ENCODE results near the gene CORO7. TPM values are rescaled to one million over a fixed set of nuclear protein-coding genes. Genes with fewer than 3 reads are reported as not detected.

CORO7 gene
- total and polyA plus RNA-seq, 9 of the 15 experiments (the other 6 are each of a cell fraction or from before 2014, with no cell fraction given), result 0.45 to 77.2 (median 18.7) TPM

DNA sequence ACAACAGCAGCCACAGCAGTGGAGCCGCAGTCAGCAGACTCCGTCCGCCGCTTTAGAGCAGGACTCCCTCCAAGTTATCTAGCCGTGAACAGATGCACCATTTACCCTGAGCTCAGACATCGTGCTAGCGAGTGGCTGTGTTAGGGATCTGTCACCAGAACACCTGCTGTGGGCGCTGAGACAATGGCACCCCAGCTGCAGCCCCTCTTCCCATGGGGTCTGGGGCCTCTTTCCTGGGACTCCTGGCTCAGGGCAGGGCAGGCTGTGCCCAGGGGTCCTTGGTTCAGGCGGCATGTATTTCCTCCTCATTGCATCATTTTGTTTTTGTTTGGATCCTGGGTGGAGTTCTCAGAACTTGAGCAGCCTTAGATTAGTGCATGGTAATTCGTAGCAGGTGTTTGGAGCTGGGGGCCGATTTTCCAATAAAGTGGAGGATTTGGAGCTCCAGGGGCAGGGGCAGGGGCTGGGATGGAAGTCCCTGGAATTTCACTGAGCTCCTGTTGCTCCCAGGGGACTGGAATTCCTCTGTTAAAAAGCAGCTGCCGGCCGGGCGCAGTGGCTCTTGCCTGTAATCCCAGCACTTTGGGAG lies 34.6 kb upstream of the CORO7 start (continued):
- TF ChIP-seq CREM (IDR thresholded peaks at IDR 0.05; ENCODE audit: low read depth) (no peak), POLR3G (IDR thresholded peaks at IDR 0.05; ENCODE audit: extremely low read depth, insufficient read length, insufficient replicate concordance) (no peak), PHB2 (IDR thresholded peaks at IDR 0.05; ENCODE audit: low read depth) (no peak), DACH1 (IDR thresholded peaks at IDR 0.05; ENCODE audit: partially characterized antibody) (no peak), SRSF9 (IDR thresholded peaks at IDR 0.05; ENCODE audit: borderline replicate concordance, low read depth, low read length) (no peak), RBFOX2 (IDR thresholded peaks at IDR 0.05; ENCODE audit: low read depth, low read length) (peak; percentile 51; the same call in 1 of the 2 replicates), CCAR2 (IDR thresholded peaks at IDR 0.05; ENCODE audit: low read depth, low read length) (no peak), PURB (CRISPR knock-in tag; IDR thresholded peaks at IDR 0.05; ENCODE audit: low read depth) (no peak), RAD51 (IDR thresholded peaks at IDR 0.05; ENCODE audit: borderline replicate concordance, low read depth) (no peak), PML (IDR thresholded peaks at IDR 0.05; ENCODE audit: low read length) (no peak), RB1 (IDR thresholded peaks at IDR 0.05; ENCODE audit: low read depth) (no peak), ZNF347 (CRISPR knock-in tag; IDR thresholded peaks at IDR 0.05; ENCODE audit: low read depth) (no peak), CHD4 (IDR thresholded peaks at IDR 0.05; ENCODE audit: insufficient read depth, insufficient replicate concordance, low read depth, low read length, poor library complexity, severe bottlenecking) (no peak), TEAD2 (tag; IDR thresholded peaks at IDR 0.05) (no peak), ZNF778 (CRISPR knock-in tag; IDR thresholded peaks at IDR 0.05) (no peak), DMBX1 (CRISPR knock-in tag; IDR thresholded peaks at IDR 0.05; ENCODE audit: borderline replicate concordance) (peak; percentile 99), SNIP1 (IDR thresholded peaks at IDR 0.05; ENCODE audit: low read depth) (no peak)
- TF ChIP-seq, protein P1, sequence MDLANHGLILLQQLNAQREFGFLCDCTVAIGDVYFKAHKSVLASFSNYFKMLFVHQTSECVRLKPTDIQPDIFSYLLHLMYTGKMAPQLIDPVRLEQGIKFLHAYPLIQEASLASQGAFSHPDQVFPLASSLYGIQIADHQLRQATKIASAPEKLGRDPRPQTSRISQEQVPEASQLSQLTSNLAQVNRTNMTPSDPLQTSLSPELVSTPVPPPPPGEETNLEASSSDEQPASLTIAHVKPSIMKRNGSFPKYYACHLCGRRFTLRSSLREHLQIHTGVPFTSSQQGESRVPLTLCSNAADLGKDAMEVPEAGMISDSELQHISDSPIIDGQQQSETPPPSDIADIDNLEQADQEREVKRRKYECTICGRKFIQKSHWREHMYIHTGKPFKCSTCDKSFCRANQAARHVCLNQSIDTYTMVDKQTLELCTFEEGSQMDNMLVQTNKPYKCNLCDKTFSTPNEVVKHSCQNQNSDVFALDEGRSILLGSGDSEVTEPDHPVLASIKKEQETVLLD (IDR thresholded peaks at IDR 0.05), result no peak
- TF ChIP-seq, protein P2, sequence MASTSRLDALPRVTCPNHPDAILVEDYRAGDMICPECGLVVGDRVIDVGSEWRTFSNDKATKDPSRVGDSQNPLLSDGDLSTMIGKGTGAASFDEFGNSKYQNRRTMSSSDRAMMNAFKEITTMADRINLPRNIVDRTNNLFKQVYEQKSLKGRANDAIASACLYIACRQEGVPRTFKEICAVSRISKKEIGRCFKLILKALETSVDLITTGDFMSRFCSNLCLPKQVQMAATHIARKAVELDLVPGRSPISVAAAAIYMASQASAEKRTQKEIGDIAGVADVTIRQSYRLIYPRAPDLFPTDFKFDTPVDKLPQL (IDR thresholded peaks at IDR 0.05; ENCODE audit: extremely low read depth, insufficient read length), result no peak
- TF ChIP-seq, protein P3, sequence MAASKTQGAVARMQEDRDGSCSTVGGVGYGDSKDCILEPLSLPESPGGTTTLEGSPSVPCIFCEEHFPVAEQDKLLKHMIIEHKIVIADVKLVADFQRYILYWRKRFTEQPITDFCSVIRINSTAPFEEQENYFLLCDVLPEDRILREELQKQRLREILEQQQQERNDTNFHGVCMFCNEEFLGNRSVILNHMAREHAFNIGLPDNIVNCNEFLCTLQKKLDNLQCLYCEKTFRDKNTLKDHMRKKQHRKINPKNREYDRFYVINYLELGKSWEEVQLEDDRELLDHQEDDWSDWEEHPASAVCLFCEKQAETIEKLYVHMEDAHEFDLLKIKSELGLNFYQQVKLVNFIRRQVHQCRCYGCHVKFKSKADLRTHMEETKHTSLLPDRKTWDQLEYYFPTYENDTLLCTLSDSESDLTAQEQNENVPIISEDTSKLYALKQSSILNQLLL (CRISPR knock-in tag; IDR thresholded peaks at IDR 0.05; ENCODE audit: borderline replicate concordance), result no peak
- TF ChIP-seq, protein P4, sequence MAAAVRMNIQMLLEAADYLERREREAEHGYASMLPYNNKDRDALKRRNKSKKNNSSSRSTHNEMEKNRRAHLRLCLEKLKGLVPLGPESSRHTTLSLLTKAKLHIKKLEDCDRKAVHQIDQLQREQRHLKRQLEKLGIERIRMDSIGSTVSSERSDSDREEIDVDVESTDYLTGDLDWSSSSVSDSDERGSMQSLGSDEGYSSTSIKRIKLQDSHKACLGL (CRISPR knock-in tag; IDR thresholded peaks at IDR 0.05; ENCODE audit: borderline replicate concordance, poor library complexity, severe bottlenecking), result peak; percentile 61

Measured in K562 (cell line).